ENCODE data around the gene ZNF197.
A peak's percentile ranks its signal among the peaks of the same experiment; 100 is the strongest.
"Not testable (repeated sequence)": the region's sequence is repeated elsewhere in the genome, so short reads cannot be mapped to it uniquely, and the experiment has no call there.

The ZNF197 gene

GRCh38 chr3:44665173-44665572 lies 40.3 kb downstream of the ZNF197 start:
- DNase-seq (ENCODE audit: low read depth) = no peak

GRCh38 chr3:44666346-44666745 lies 41.5 kb downstream of the ZNF197 start:
- no peak for DNase-seq (ENCODE audit: low read depth)

GRCh38 chr3:44669760-44670159 lies 44.9 kb downstream of the ZNF197 start:
- DNase-seq (ENCODE audit: low read depth) = no peak

- not testable (repeated sequence) for DNase-seq (ENCODE audit: low read depth)
Observed at GRCh38 chr3:44673466-44673865, 48.6 kb downstream of the ZNF197 start.

GRCh38 chr3:44674211-44674610 lies 49.4 kb downstream of the ZNF197 start:
- DNase-seq (ENCODE audit: low read depth) = no peak

GRCh38 chr3:44678480-44679116 lies 53.8 kb downstream of the ZNF197 start:
- no peak for DNase-seq (ENCODE audit: low read depth)

GRCh38 chr3:44680921-44681455 lies 56.2 kb downstream of the ZNF197 start:
- no peak for DNase-seq (ENCODE audit: low read depth)

GRCh38 chr3:44682182-44682896 lies 57.5 kb downstream of the ZNF197 start:
- no peak for DNase-seq (ENCODE audit: low read depth)

- peak; percentile 31 for DNase-seq (ENCODE audit: low read depth)
Observed at GRCh38 chr3:44685128-44685800, 60.4 kb downstream of the ZNF197 start.

- no peak for DNase-seq (ENCODE audit: low read depth)
Observed at GRCh38 chr3:44687898-44688297, 63.1 kb downstream of the ZNF197 start.

Measured in activated T-cell treated with anti-CD3 and anti-CD28 coated beads for 1 hour (primary cell).